ENCODE measurements around the gene KIF26B. TPM values are rescaled to one million over a fixed set of nuclear protein-coding genes. Genes with fewer than 3 reads are reported as not detected.

KIF26B gene
- total RNA-seq, 1 donor from 2014 or later: 0.02 TPM

GRCh38 chr1:245168906-245169305, 14.1 kb downstream of the KIF26B start:
- intact Hi-C loops (cut with micrococcal nuclease): no loop called here

DNA sequence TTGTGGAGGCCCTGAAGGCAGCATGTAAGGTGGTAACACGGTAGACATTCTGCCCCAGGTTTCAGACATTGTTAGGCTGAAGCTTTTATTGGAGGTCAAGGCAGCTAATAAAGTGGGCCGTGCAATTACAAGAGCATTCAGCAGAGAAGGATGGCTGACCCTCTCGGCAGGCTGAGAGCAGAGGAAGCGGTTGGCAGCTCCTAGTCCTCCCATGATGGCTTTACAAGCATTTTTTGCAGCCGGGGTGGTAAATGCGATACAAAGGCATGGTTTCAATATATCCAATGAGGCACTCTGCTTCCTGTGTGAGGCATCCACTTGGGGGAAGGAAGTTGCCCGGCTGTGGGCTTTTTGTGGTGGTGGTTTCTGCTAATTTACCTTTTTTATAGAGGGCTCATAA, 14.6 kb downstream of the KIF26B start:
- intact Hi-C loops (cut with micrococcal nuclease): no loop called here

GRCh38 chr1:245172026-245172425, 17.2 kb downstream of the KIF26B start:
- intact Hi-C loops (cut with micrococcal nuclease): no loop called here

DNA sequence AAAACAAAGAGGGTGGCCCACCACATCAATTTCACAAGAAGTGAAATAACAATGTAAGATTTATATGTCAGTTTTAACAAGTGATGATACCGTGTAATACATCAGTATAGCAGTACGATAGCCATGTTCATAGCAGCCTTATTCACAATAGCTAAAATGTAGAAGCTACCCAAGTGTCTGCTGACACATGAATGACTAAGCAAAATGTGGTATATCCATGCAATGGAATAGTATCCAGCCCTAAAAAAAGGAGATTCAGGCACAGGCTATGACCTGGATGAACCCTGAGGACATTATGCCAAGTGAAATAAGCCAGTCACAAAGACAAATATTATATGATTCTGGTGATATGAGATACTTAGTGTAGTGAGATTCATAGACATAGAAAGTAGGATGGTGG, 18.0 kb downstream of the KIF26B start:
- intact Hi-C loops (cut with micrococcal nuclease): no loop called here

GRCh38 chr1:245173446-245174211, 18.8 kb downstream of the KIF26B start:
- intact Hi-C loops (cut with micrococcal nuclease): no loop called here

GRCh38 chr1:245177071-245177900, 22.5 kb downstream of the KIF26B start:
- intact Hi-C loops (cut with micrococcal nuclease): no loop called here

DNA sequence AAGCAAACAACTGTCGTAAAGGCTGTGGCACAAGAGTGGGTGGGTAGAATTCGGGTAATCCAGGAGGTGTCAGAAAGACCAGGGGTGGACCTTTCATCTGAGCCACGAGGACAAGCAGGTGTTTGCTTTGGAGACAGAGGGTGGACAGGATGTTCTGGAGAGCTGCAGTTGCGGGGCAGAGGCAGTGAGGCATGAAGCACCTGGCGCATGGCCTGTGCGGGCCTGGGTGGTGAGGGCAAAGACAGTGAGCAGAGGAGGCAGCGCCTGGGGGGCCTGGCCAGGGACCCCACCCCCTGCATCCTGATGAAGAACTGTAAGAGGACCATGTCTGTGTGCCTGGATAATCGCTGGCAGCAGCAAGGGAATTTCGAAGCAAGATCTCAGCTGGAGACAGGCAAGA, 24.9 kb downstream of the KIF26B start:
- intact Hi-C loops (cut with micrococcal nuclease): no loop called here

- intact Hi-C loops (cut with micrococcal nuclease): no loop called here
Observed at GRCh38 chr1:245180496-245181157, 25.8 kb downstream of the KIF26B start.

DNA sequence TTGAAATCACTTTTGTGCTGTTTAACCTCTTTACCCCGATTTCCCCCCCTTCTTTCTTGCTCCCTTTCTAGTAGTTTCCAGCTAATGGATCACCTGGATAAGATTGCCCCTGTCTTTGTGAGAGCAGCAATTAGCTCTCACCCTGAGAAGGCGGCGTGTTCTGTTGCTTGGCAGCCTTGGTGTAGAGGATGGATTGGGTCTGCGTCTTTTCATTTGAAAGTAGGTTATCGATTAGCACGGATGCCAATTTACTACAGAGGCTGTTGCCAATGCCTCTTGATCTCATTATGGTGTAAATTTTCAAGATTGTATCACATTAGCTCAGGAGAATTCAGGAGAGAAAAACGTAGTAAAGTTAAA, 26.4 kb downstream of the KIF26B start:
- intact Hi-C loops (cut with micrococcal nuclease): no loop called here

DNA sequence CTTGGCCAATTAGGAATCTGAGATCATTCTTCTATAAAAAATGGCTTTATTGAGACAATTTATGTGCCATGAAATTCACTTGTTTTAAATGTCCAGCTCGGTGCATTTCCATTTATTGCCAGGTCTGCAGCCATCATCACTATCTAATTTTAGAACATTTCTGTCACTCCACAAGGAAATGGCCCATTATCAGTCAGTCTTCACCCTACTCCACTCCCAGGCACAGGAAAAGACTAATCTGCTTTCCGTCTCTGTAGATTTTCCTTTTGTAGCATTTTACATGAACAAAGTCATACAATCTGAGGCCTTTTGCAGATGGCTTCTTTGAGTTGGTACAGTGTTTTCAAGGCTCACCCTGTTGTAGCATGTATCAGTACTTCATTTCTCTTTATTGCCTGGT, 27.2 kb downstream of the KIF26B start:
- intact Hi-C loops (cut with micrococcal nuclease): no loop called here

DNA sequence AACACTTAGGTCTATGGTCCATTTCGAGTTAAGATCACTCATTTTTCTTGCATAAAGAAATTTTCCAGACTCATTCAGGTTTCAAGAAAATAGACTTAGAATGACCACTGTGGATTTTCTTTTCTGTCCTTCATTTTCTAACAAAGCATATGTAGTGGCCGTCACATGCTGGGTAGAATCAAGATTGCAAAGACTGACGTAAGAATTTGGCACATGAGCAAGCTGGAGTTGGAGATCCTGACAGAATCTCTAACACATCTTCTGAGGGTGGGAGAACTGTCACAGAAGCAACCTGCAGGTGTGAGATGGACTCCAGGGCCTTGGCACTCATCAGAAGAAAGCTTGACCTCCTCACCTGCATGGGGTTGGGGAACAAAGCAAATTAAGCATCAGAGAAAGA, 28.6 kb downstream of the KIF26B start:
- intact Hi-C loops (cut with micrococcal nuclease): no loop called here

DNA sequence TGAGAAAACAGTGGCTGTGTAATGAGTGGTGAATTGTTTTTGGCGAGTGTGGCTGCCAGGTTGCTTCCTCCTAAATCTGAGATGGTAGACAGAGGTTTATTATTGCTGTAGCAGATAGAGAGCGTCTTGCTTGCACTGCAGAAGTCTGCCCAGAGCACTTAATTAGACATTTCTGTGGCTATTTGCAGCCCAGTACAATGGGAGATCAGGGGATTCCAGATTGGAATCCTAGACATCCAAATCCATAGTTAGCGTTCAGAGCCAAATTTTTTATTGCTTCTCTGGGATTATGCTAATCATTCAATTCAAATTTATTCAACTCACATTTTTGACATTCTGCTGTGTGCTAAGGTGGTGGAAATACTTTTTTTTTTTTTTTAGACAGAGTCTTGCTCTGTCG, 30.0 kb downstream of the KIF26B start:
- intact Hi-C loops (cut with micrococcal nuclease): no loop called here

- intact Hi-C loops (cut with micrococcal nuclease): no loop called here
Observed at GRCh38 chr1:245188403-245188802, 33.6 kb downstream of the KIF26B start.

- intact Hi-C loops (cut with micrococcal nuclease): no loop called here
Observed at GRCh38 chr1:245195398-245195797, 40.6 kb downstream of the KIF26B start.

DNA sequence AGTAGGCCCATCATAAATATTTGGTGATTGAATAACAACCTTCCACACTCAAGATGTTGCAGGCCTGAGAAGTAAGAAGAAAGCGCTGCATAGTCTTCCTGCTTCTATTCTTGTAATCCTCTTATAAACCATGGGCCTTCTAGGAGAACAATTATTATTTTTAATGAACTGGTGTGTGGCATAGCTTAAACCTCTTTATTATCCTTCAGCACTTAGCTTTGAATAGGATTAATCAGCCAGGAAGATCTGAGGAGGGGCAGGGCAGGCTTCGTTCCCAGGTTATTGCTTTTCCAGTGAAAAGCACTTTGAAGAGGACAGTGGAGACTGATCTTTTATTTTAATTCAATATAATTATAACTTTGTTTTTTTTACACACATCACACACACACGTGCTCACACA, 42.3 kb downstream of the KIF26B start:
- intact Hi-C loops (cut with micrococcal nuclease): no loop called here

- intact Hi-C loops (cut with micrococcal nuclease): no loop called here
Observed at GRCh38 chr1:245197911-245198379, 43.2 kb downstream of the KIF26B start.

- intact Hi-C loops (cut with micrococcal nuclease): no loop called here
Observed at GRCh38 chr1:245198748-245199516, 44.1 kb downstream of the KIF26B start.

DNA sequence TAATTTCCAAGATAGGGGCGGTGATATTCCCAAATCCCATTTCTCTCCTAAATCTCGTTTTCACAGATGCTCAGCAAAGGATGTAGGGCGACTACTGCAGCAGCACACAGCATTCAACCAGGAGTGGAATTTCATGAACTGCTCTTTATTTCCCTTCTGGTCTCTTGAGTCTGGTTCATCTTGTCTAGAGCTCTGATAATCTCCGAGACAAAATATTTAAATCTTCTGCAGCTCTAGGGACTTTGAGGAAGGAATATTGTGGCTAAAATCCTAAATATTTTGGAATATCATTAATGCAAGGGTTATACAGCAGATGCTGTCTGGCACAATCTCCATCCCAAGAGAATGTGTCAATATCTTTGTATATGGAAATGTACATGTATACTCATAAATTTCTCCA, 45.4 kb downstream of the KIF26B start:
- intact Hi-C loops (cut with micrococcal nuclease): no loop called here

GRCh38 chr1:245201201-245201600, 46.4 kb downstream of the KIF26B start:
- intact Hi-C loops (cut with micrococcal nuclease): no loop called here

GRCh38 chr1:245201827-245202226, 47.0 kb downstream of the KIF26B start:
- intact Hi-C loops (cut with micrococcal nuclease): no loop called here

DNA sequence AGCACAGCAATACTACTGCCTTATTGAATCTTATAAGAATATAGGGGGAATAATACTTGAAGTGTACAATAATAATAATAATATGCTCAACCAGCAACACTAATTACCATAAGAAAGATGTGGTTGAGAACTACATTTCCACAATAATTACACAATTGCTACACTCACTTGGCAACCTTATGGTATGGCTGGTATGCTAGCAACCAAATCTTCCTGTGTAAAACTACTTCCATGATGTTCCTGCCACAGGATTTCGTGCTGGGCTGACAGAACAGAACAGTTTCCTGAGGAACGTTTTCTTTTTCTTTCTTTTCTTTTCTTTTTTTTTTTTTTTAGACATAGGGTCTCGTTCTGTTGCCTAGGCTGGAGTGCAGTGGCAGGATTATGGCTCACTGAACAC, 50.6 kb downstream of the KIF26B start:
- intact Hi-C loops (cut with micrococcal nuclease): no loop called here
